Measurements from ENCODE around the gene AMD1.

Gene AMD1

DNA sequence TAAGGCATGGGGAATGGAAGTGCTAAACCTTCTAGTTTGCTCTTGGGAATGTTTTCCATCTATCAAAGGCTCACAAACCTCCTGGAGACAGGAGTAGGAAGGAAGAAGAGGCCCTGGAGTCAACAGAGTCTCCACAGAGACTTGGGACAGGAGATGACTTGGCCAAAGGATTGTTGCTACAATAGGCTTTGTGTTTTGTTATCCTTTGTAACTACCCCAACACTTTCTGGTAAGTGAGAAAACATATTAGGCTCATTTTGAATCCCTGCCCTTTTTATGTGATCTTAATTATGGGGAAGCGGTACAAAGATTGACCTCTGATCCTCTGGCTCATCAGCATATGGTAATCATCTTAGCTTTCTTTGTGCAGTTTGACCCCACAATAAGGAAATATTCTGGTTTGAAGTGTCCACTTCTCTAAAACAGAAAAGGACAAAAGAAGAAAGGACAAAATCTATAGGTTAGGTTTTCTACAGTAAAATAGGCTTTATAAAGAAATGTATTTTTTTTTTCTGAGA is 59.9 kb downstream of the AMD1 start:
- no peak for DNase-seq (ENCODE audit: low read depth in 3 of 3, low spot score in 1 of 3)

DNA sequence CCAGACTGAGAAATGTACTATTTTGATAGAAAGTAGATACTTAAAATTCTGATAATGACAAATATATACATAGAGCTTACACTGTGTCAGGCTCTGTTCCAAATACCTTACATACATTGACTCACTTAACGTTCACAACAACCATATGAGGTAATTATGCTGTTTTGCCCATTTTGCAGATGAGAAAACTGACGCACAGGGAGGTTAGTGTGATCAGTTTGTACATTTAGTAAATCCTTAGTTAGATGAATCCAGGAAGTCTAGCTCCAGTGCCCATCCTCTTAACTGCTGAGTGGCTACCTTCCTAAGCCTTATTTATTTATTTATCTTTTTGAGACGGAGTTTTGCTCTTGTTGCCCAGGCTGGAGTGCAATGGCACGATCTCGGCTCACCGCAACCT is 60.6 kb downstream of the AMD1 start:
- no peak for DNase-seq (ENCODE audit: low read depth in 3 of 3, low spot score in 1 of 3)

DNA sequence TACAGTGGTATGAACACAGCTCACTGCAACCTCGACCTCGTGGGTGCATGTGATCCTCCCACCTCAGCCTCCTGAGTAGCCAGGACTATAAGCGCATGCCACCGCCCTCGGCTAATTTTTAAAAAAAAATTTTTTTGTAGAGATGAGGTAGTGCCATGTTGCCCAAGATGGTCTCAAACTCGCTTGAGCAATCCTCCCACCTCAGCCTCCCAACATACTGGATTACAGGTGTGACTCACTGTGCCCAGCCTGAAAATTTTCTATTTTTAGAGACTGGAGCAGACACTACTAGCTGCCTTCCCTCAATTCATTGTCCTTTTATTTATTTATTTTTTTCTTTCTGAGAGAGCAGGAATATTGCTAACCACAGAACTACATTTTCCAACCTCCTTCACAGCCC is 63.6 kb downstream of the AMD1 start:
- no peak for DNase-seq (ENCODE audit: low read depth in 3 of 3, low spot score in 1 of 3)

DNA sequence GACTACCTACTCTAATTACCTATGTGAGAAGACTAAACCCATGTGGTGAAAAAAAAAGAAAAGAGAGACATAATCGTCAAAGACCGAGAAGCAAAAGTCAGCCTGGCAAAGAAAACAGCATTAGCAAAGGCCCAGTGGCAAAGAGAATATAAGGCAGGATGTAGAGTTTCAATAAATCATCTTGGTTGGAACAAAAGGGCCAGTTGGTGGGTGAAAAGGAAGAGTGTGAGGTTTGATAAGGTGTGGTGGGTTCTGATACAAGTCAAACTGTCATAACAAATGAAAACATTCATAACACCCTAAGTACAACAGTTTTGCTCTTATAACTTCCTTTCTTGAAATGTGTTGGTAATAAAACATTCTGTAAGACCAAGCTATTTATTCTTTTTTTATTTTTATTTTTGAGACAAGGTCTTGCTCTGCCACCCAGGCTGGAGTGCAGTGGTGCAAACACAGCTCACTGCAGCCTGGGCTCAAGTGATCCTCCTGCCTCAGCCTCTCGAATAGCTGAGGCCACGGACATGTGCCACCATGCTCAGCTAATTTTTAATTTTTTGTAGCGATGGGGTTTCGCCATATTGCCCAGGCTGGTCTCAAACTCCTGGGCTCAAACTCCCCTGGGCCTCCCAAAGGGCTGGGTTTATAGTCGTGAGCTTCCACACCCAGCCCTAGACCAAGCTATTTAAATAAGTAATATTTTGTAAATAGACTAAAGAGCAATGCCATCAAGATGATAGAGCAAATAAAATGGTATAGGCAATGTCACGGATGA is 65.0 kb downstream of the AMD1 start:
- DNase-seq (ENCODE audit: low read depth in 3 of 3, low spot score in 1 of 3): no peak

DNA sequence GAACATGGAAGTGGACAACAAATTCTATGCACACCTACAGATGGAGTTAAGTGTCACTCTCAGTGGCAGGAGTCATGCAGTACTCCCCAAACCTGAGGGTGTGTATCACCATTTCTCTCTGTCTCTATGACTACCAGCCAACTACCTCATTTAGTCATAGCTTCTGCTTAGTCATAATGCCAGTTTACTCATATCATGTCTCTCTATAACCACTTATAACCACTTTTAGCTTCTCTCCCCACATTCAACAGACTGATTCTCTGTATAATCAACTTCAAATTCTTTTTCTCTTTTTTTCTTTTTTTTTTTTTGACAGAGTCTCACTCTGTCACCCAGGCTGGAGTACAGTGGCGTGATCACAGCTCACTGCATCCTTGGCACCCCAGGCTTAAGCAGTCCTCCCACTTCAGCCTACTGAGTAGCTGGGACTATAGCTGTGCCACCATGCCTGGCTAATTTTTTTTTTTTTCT is 70.1 kb downstream of the AMD1 start:
- DNase-seq (ENCODE audit: low read depth in 3 of 3, low spot score in 1 of 3): peak in 1 of 3 donors; percentile 9
